Liver (tissue), 3 donors: ENCODE data around the gene BDP1.

Experiments
- CTCF ChIP-seq: fragments of 150-350 bp; IDR thresholded peaks from 2 replicates; pipeline ENCODE4 v1.5.1; 2017; ENCODE audit warnings: improper control_type of control experiment, low read depth, low read length; ENCODE audit not compliant: missing input control
- FOXA1 ChIP-seq: IDR thresholded peaks from 2 replicates; pipeline ENCODE4 v1.6.1; 2016; ENCODE audit warnings: antibody characterized with exemption
- JUND ChIP-seq, 2 donors: IDR thresholded peaks; 2 replicates each; pipeline ENCODE4 v1.6.1; 2016; ENCODE audit warnings: antibody characterized with exemption in 2 of 2
- MAX ChIP-seq: IDR thresholded peaks from 2 replicates; pipeline ENCODE4 v1.6.1; 2016; ENCODE audit warnings: antibody characterized with exemption
- RAD21 ChIP-seq, 2 donors: IDR thresholded peaks; 2 replicates each; pipeline ENCODE4 v1.6.1; 2016; ENCODE audit warnings: antibody characterized with exemption in 2 of 2, mild to moderate bottlenecking in 2 of 2
- RXRA ChIP-seq, 2 donors: IDR thresholded peaks; 2 replicates each; pipeline ENCODE4 v1.6.1; 2017 to 2018; ENCODE audit warnings: antibody characterized with exemption in 2 of 2, mild to moderate bottlenecking in 1 of 2
- TAF1 ChIP-seq: conservative IDR thresholded peaks from 2 replicates; pipeline ENCODE4 v1.6.1; 2016; ENCODE audit warnings: antibody characterized with exemption, mild to moderate bottlenecking
- YY1 ChIP-seq: IDR thresholded peaks from 2 replicates; pipeline ENCODE4 v1.6.1; 2016; ENCODE audit warnings: antibody characterized with exemption, mild to moderate bottlenecking
- donor health status: healthy.
- donor health status: healthy.

- TF ChIP-seq JUND (IDR thresholded peaks at IDR 0.05) (no peak), MAX (no peak), CTCF (no peak), TAF1 (no peak), RAD21 (IDR thresholded peaks at IDR 0.05) (no peak), RXRA (IDR thresholded peaks at IDR 0.05) (no peak), FOXA1 (no peak), YY1 (no peak)
These were observed 160.4 kb downstream of the BDP1 start for GRCh38 chr5:71615809-71616208.
